ENCODE data around the gene BRME1. TPM values are rescaled to one million over a fixed set of nuclear protein-coding genes. Genes with fewer than 3 reads are reported as not detected.

BRME1 gene
- total RNA-seq, 4 donors from 2014 or later, result 7.4 to 73.1 (median 41.2) TPM

DNA sequence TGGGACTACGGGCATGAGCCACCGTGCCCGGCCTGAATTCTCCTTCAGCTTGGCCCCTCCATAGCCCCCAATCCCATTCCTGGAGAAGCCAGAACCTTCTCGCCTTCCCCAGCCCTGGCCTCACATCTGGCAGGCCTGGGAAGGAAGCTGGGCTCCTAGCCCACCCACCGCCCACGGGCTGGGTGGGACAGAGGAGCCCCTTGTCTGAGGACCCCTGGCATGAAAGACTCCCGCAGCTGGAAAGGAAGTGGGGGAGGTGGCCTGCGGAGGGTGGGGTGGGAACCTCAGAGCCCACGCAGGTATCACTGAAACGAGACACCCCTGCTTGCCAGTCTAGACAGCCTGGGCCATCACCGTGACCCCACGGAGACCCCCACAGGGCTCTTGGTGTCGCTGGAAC is 36.6 kb downstream of the BRME1 start:
- Histone ChIP-seq H3K9me3 (no peaks in the 10 kb centered on the region), H3K4me3 (no peak overlapping the region), H3K27ac (no peak overlapping the region), H3K27me3 (no peaks in the 10 kb centered on the region), H3K4me1 (peaks cover 0 to 30% (median 11%) of the 10 kb centered on the region in 4 donors), H3K36me3 (no peaks in the 10 kb centered on the region)
- DNase-seq, result no peak
- no peak for TF ChIP-seq POLR2A (IDR thresholded peaks at IDR 0.05)
- TF ChIP-seq, protein P1, sequence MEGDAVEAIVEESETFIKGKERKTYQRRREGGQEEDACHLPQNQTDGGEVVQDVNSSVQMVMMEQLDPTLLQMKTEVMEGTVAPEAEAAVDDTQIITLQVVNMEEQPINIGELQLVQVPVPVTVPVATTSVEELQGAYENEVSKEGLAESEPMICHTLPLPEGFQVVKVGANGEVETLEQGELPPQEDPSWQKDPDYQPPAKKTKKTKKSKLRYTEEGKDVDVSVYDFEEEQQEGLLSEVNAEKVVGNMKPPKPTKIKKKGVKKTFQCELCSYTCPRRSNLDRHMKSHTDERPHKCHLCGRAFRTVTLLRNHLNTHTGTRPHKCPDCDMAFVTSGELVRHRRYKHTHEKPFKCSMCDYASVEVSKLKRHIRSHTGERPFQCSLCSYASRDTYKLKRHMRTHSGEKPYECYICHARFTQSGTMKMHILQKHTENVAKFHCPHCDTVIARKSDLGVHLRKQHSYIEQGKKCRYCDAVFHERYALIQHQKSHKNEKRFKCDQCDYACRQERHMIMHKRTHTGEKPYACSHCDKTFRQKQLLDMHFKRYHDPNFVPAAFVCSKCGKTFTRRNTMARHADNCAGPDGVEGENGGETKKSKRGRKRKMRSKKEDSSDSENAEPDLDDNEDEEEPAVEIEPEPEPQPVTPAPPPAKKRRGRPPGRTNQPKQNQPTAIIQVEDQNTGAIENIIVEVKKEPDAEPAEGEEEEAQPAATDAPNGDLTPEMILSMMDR (IDR thresholded peaks at IDR 0.05), result no peak

GRCh38 chr19:13868663-13869062 is 37.3 kb downstream of the BRME1 start:
- Histone ChIP-seq H3K27ac (no peak overlapping the region), H3K27me3 (no peaks in the 10 kb centered on the region), H3K9me3 (no peaks in the 10 kb centered on the region), H3K4me1 (peaks cover 0 to 32% (median 11%) of the 10 kb centered on the region in 4 donors), H3K4me3 (no peak overlapping the region), H3K36me3 (no peaks in the 10 kb centered on the region)
- no peak for TF ChIP-seq POLR2A (IDR thresholded peaks at IDR 0.05)
- TF ChIP-seq, protein P1 (IDR thresholded peaks at IDR 0.05), result no peak
- DNase-seq, result no peak

- Histone ChIP-seq H3K4me1 (peaks cover 0 to 24% (median 14%) of the 10 kb centered on the region in 4 donors), H3K36me3 (no peaks in the 10 kb centered on the region), H3K27me3 (no peaks in the 10 kb centered on the region), H3K9me3 (no peaks in the 10 kb centered on the region), H3K27ac (peak overlapping the region in 1 of 4 donors; percentile 35), H3K4me3 (peak overlapping the region in 1 of 4 donors; percentile 73)
- no peak for DNase-seq
- TF ChIP-seq, protein P1 (IDR thresholded peaks at IDR 0.05), result no peak
- TF ChIP-seq POLR2A (IDR thresholded peaks at IDR 0.05), result no peak
These were observed 39.4 kb downstream of the BRME1 start for GRCh38 chr19:13866463-13867046.

DNA sequence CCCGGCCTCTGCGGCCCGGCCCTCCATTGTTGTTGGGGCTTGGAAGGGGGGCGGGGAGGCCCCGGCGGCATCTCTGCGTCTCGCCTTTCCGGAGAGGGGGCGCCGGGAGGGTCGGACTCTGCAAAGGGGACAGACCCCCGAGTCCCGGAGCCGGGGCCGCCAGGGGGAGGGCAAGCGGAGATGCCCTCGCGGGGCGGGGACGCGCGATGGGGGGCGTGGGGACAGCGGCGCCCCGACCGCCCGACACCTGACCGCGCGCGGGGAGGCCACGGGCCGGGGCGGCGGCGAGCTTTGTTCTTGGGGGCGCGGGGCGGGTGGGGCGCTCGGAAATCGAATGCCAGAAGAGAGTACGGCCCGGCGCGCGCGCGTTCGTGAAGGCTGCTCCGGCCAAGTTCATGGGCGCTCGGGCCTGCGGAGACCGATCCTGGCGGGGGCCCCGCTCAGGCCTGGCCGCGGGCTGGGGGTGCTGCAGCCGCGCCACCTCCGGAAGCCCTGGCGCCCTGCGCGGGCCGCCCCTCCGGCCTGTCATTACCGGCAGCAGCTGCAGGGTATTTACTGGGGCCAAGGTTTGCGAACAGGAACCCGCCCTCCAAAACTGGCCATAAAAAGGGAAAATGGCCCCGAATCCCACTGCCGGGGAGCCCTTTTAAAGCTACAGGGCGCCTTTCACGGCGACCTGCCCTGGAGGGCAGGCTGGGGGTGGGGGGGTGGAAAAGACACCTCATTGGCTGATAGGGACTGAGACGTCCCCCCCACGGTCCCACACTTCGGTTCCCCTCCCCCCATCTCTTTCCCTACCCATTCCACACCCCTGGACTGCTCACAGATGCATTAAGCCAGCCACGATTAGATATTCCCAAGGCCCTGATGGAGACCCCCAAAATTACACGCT is 40.1 kb downstream of the BRME1 start:
- Histone ChIP-seq H3K27ac (peak overlapping the region in 3 of 4 donors; percentile 27 to 38 (median 35)), H3K9me3 (no peaks in the 10 kb centered on the region), H3K27me3 (no peaks in the 10 kb centered on the region), H3K4me3 (peak overlapping the region; percentile 49 to 73 (median 61)), H3K36me3 (no peaks in the 10 kb centered on the region), H3K4me1 (peaks cover 0 to 27% (median 19%) of the 10 kb centered on the region in 4 donors)
- TF ChIP-seq, protein P1 (IDR thresholded peaks at IDR 0.05), result no peak
- TF ChIP-seq POLR2A (IDR thresholded peaks at IDR 0.05), result no peak
- no peak for DNase-seq

DNA sequence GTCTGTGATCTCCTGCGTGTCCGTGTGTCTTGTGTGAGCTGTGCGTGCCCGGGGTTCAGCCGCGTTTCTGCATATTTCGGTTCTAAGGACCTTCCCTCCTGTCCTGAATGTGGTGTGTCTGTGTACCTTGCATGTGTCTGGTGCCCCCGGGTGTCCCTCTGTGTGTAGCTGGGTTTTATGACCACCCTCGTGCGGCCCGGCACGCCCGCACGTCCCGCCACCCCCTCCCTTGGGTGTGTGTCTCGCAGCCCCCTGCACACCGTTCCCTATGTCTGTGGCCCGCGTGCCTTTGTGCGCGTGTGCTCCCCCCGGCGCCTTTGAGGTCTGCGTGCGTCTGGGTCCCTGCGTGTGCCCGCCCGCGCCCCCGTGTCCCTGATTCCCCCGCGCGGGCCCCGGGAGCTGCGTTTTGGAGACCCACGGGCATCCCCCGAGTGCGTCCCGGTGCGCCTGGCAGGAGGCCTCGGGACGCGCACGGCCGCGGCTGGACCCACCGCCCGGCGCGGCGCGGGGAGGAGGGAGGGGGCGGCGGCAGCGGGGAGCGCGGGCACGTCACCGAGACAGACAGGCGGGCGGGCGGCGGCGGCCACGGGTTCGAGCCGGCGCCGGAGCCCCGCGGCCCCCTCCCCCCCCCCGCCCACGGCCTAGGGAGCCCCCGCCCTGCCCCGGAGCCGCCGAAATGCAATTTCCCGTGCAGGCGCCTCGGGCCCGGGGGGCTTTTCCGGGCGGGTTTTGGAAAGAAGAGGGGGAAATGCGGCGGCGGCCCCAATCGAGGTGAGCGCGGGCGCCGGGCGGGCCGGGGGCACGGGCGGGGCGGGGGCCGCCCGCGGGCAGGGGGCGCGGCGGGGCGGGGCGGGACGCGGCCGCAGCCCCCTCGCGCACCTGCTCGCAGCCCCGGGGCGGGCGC is 41.0 kb downstream of the BRME1 start:
- Histone ChIP-seq H3K4me3 (peak overlapping the region; percentile 49 to 73 (median 61)), H3K4me1 (peaks cover 0 to 27% (median 19%) of the 10 kb centered on the region in 4 donors), H3K27ac (peak overlapping the region in 3 of 4 donors; percentile 35 to 44 (median 38)), H3K36me3 (no peaks in the 10 kb centered on the region), H3K27me3 (no peaks in the 10 kb centered on the region), H3K9me3 (no peaks in the 10 kb centered on the region)
- TF ChIP-seq POLR2A (IDR thresholded peaks at IDR 0.05), result no peak
- TF ChIP-seq, protein P1 (IDR thresholded peaks at IDR 0.05), result no peak
- DNase-seq, result no peak

Measured in Peyer's patch (tissue), 4 donors.